Psoas muscle (tissue), 8 donors: ENCODE results near the gene CKLF. TPM values are rescaled to one million over a fixed set of nuclear protein-coding genes. Genes with fewer than 3 reads are reported as not detected.
A peak's percentile ranks its signal among the peaks of the same experiment; 100 is the strongest.

Source experiments
- ATAC-seq, 4 donors: fragments of 200-7000 bp; cut with Tn5 transposase; one replicate each; pipeline ENCODE4 v1.9.1; 2020; ENCODE audit warnings: moderate library complexity in 3 of 4, mild to moderate bottlenecking in 2 of 4
- DNase-seq, 2 donors: peaks; one replicate each; pipeline ENCODE4 v3.0.0-alpha.2; 2020
- H3K27ac ChIP-seq: fragments of 200-600 bp; one replicate; pipeline ENCODE4 v1.8.0; 2022
- H3K27me3 ChIP-seq, 3 donors: fragments of 200-600 bp in 1 of 3; one replicate each; pipeline versions ENCODE4 v1.6.1 to v1.8.0; 2013 to 2022; ENCODE audit warnings: low read length in 2 of 3, mild to moderate bottlenecking in 2 of 3, moderate library complexity in 1 of 3; ENCODE audit not compliant: insufficient read depth in 3 of 3
- H3K36me3 ChIP-seq, 2 donors: fragments of 200-600 bp in 1 of 2; one replicate each; pipeline versions ENCODE4 v1.6.1 to v1.8.0; 2013 to 2022; ENCODE audit warnings: low read depth in 1 of 2, mild to moderate bottlenecking in 1 of 2, moderate library complexity in 1 of 2; ENCODE audit not compliant: insufficient read depth in 1 of 2
- H3K4me1 ChIP-seq: fragments of 200-600 bp; one replicate; pipeline ENCODE4 v1.8.0; 2022
- H3K4me3 ChIP-seq: fragments of 200-600 bp; one replicate; pipeline ENCODE4 v1.8.0; 2022; ENCODE audit warnings: mild to moderate bottlenecking
- H3K9me3 ChIP-seq: fragments of 200-600 bp; one replicate; pipeline ENCODE4 v1.8.0; 2022
- CTCF ChIP-seq: fragments of 200-600 bp; IDR thresholded peaks from one replicate; pipeline ENCODE4 v1.8.0; 2022; ENCODE audit warnings: antibody characterized with exemption
- WGBS, 3 donors: extraction: QIAGEN DNeasy Blood & Tissue Kit; methylation state at CpG; one replicate each; pipeline versions ENCODE4 v1.1.6 to v1.1.7; 2013; 5-methylcytosine and 5-hydroxymethylcytosine counted together
- intact Hi-C, 2 donors: fragments of 100-400 bp; cut with DNase I; formaldehyde crosslinking; loops; one replicate each; pipeline versions ENCODE4 v1.11.0 to v1.14.2; 2022
- polyA plus RNA-seq, 3 donors: library from polyadenylated mRNA; stranded (reverse); fragments of 200-250 nt; gene quantifications; one replicate each; pipeline ENCODE4 v1.2.3, GENCODE V29; 2013
- total RNA-seq, 4 donors: library from RNA; stranded (reverse); fragmentation: NEBNext Ultra II Directional in 2 of 4; extraction: Animal tissue kit (Norgen Biotek cat#: 25700) in 2 of 4; gene quantifications; one replicate each; pipeline versions ENCODE4 v1.2.1 to v1.2.4, GENCODE V29; 2021 to 2023
- donor health status: healthy with polysubstance abuse.
- donor health status: DM: no; HTN: no; CAD: no; lungs with moderate emphysema.
- donor health status: Bipolar disorder and iron deficiency.
- donor health status: healthy.
- donor health status: DM: yes; HTN: yes; CAD: no.
- donor health status: DM: no; HTN: no; CAD: no.
- donor health status: DM: no; HTN: no; CAD: no.
- donor health status: DM: yes; HTN: yes; CAD: no.

The CKLF gene
- total and polyA plus RNA-seq, 7 donors: 4.1 to 21.1 (median 6.6) TPM

GRCh38 chr16:66515596-66516508 lies 36.5 kb upstream of the CKLF start:
- DNase-seq (peak in 1 of 2 donors; percentile 64), ATAC-seq (peak in 1 of 4 donors; percentile 10)
- Histone ChIP-seq H3K27me3 (no peaks in the 10 kb centered on the region), H3K4me1 (peaks cover 53% of the 10 kb centered on the region), H3K4me3 (peak overlapping the region; percentile 37), H3K9me3 (no peaks in the 10 kb centered on the region), H3K27ac (peak overlapping the region; percentile 99), H3K36me3 (peaks cover 0 to 43% of the 10 kb centered on the region in 2 donors)
- TF ChIP-seq CTCF: peak; percentile 36
- WGBS, 3 donors: 44 to 54% (median 51%) methylated on average over 12 of the region's 12 CpGs
- intact Hi-C loops: loop anchor here in 1 of 2 donors (5.0 kb wide), 1 partner anchor 36 kb away; the partner anchor contains the start of genes CKLF and TK2

GRCh38 chr16:66516509-66516807 lies 35.9 kb upstream of the CKLF start:
- peak overlapping the region; percentile 99 for H3K27ac ChIP-seq
- WGBS, 3 donors: 9 to 13% (median 12%) methylated on average over 8 of the region's 8 CpGs
- no peaks in the 10 kb centered on the region for H3K9me3 ChIP-seq
- no peak for DNase-seq
- H3K36me3 ChIP-seq: peaks cover 0 to 38% of the 10 kb centered on the region in 2 donors
- intact Hi-C loops: loop anchor here in 1 of 2 donors (5.0 kb wide), 1 partner anchor 36 kb away; the partner anchor contains the start of genes CKLF and TK2
- TF ChIP-seq CTCF: no peak
- H3K4me3 ChIP-seq: peak overlapping the region; percentile 37
- H3K4me1 ChIP-seq: peaks cover 49% of the 10 kb centered on the region
- no peak for ATAC-seq
- H3K27me3 ChIP-seq: no peaks in the 10 kb centered on the region

GRCh38 chr16:66516808-66517585 lies 35.4 kb upstream of the CKLF start:
- intact Hi-C loops: loop anchor here in 1 of 2 donors (5.0 kb wide), 1 partner anchor 35 kb away; the partner anchor contains the start of genes CKLF and TK2
- peak; percentile 96 to 99 for DNase-seq
- WGBS, 3 donors: 10 to 13% (median 11%) methylated on average over 15 of the region's 15 CpGs
- no peak for TF ChIP-seq CTCF
- Histone ChIP-seq H3K9me3 (no peaks in the 10 kb centered on the region), H3K36me3 (peaks cover 0 to 35% of the 10 kb centered on the region in 2 donors), H3K4me3 (peak overlapping the region; percentile 58), H3K27me3 (no peaks in the 10 kb centered on the region), H3K27ac (peak overlapping the region; percentile 99), H3K4me1 (peaks cover 51% of the 10 kb centered on the region)
- peak; percentile 95 to 98 (median 96) for ATAC-seq

- peaks cover 55% of the 10 kb centered on the region for H3K4me1 ChIP-seq
- intact Hi-C loops: loop anchor here in 1 of 2 donors (5.0 kb wide), 1 partner anchor 35 kb away; the partner anchor contains the start of genes CKLF and TK2
- DNase-seq (peak in 1 of 2 donors; percentile 68), ATAC-seq (no peak)
- H3K4me3 ChIP-seq: peak overlapping the region; percentile 58
- peak overlapping the region; percentile 99 for H3K27ac ChIP-seq
- WGBS, 3 donors: 69 to 75% (median 72%) methylated on average over 8 of the region's 8 CpGs
- no peak for TF ChIP-seq CTCF
- peaks cover 0 to 30% of the 10 kb centered on the region in 2 donors for H3K36me3 ChIP-seq
- H3K9me3 ChIP-seq: no peaks in the 10 kb centered on the region
- no peaks in the 10 kb centered on the region for H3K27me3 ChIP-seq
These were observed 34.7 kb upstream of the CKLF start for GRCh38 chr16:66517586-66518263.
